GM19463 (cell line): ENCODE data around the gene ETS1.
A peak's percentile ranks its signal among the peaks of the same experiment; 100 is the strongest.

ENCODE experiments used
- ATAC-seq: cut with Tn5 transposase; IDR thresholded peaks from one replicate; pipeline ENCODE4 v1.9.1; 2021; ENCODE audit warnings: mild to moderate bottlenecking, moderate library complexity; ENCODE audit not compliant: unreplicated experiment

The ETS1 gene

DNA sequence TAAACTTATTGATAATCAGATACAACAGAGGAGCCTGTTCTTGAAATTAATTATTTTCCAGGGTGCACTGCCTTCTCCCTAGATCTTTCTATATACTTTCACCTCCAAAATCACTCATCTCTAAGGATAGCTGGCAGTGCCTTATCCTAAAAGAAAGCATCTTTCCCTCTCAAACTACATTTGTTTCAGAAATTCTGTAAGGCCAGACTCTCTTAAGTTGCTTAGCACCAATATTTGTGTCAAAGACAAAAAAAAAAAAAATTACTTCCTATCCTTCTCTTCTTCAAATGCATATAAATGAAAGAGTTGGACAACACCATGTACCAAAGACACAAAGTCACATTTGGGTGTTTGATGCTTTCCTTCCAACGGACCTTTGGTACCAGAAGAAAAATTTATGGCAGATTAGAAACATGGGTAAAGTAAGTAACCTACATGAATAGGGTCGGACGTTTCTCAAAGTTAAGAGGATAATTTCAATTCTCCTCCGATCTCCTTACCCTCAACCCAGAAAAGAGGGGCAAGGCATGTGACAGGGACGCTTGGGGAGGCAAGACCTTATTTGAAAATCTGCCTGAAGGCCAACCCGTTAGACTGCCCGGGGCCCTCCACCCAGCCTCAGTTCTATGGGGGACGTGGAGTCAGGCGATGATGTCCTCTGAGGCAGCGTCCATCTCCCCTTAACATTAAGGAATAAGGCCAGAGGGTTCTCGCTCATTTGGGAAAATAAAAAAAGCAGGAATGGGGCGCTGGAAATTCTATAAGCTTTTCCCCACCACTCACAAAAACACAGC is 66.3 kb downstream of the ETS1 start:
- no peak for ATAC-seq

DNA sequence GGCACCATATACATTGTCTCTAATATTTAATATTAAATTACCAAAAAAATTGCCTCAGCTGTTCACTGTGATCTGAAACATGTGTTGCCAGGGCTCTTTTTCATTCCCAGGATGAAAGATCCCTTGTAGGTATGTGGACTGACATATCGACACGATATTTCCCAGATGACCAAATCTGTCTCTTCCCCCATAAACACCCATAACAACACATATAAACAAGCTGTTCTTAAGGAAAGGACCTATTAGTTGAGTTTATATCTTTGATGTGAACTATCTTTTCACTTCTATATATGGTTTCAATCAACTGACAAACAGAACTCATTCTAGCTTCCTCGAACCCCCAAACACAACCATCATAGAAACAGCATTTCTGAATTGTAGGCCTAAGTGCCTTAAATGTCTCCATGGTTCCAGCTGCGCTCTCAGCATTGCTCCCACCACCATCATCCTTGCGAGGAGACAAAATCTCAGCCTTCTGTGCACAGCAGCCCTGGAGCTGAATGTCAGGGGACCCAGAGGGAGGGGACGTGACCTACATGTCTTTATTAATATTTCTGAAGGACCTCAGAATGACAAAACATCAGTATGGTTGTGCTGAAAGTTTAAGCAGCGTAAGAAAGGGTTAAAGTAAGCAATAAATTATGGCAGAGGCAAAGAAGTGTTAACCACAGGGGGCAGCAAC is 67.0 kb downstream of the ETS1 start:
- ATAC-seq, result no peak

DNA sequence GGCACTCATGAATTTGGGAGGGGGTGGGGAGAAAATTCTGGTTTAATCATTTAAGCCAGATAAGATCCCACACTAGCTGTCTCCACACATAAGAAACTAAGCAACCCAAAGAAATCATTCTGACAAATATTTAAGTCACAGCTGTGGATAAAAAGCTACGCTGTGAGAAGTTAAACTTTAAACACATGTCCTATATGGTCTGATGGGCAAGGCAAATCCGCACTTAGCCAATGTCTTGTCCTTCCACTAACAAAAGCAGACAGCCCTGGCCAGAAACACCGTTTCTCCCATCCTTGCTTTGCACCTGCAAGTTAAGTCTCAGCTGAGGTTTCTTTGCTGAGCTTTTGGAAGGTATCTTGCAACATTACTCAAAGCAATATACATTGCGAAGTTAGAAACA is 68.0 kb downstream of the ETS1 start:
- ATAC-seq, result no peak

GRCh38 chr11:128518493-128519207 is 68.7 kb downstream of the ETS1 start:
- ATAC-seq, result no peak

- ATAC-seq, result no peak
Observed at GRCh38 chr11:128517451-128518230, 69.7 kb downstream of the ETS1 start.

DNA sequence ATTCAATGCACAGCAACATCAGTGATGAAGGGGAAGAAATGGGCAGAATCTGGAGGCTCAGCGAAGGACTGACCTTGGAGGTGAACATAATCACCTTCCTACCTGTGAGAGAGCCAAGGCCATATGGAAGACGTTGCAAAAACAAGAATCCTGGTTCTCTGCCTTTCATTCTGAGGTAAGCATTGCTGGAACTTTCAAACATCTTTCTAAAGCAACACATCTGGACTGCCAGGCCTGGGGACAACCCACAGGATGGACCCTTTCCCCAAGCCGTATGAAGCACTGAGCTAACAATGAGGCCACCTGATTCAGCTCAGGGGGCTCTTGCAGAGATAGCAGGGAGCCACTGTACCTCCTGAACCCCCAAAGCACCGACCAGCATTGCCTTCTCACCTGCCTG is 70.5 kb downstream of the ETS1 start:
- ATAC-seq, result no peak

DNA sequence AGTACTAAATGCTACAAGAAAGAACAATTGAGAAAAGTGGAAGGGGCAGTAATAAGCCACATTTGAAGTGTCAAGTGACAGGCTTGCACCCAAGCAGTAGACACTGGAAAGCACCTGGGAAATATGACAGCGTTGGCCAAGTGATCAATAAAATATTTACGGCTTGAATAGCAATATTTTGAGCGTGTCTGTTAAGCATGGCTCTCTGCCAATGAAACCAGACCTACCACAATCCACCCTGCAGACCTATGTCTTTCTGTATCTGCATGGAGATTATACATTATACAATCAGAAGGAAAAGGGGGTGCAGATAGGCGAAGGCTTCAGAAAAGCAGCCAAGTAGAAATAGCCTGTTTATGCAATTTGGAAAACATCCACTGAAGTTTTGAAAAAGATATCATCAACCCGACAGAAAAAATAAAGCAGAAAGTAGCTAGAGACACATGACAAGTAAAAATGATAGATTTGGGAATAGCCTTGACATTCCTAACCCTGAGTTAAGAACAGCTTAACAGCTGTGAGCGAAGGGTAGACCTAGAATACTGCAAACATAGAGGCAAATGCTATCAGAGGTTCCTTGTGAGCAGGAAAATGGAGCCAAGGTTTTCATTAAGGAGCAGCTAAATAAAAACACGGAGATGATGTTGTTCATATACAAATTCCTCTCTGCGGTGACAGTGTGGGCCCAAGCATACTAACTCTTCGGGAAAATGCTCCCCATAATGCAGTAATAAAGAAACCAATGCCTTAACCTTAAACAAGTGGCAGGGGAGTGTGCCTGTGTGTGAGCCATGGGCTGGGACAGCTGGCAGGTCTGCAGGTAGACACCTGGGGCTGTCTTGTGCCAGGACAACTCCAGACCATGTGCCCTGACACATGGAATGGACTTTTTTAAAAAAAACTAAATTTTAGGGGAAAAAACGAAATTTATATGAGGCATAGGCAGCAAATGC is 71.3 kb downstream of the ETS1 start:
- ATAC-seq, result no peak

DNA sequence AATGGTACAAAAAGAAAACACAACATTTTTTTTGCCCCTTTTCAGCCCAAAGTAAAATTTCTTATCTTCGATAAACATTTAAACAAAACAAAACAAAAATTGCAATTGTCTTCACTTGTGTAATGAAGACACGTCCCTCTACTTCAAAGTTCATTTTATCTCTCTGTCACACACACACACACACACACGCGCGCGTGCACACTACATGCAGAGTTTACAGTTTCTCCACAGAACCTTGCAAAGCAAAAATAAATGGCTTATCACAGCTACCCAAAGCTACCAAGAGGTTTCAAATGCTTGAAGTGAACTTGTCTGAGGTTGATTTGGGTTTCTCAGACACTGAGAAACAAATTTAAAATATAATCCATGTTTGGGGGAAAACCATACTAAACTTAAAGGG is 72.3 kb downstream of the ETS1 start:
- no peak for ATAC-seq

GRCh38 chr11:128513915-128514681 is 73.3 kb downstream of the ETS1 start:
- ATAC-seq, result no peak

GRCh38 chr11:128512474-128512996 is 74.8 kb downstream of the ETS1 start:
- ATAC-seq, result no peak

DNA sequence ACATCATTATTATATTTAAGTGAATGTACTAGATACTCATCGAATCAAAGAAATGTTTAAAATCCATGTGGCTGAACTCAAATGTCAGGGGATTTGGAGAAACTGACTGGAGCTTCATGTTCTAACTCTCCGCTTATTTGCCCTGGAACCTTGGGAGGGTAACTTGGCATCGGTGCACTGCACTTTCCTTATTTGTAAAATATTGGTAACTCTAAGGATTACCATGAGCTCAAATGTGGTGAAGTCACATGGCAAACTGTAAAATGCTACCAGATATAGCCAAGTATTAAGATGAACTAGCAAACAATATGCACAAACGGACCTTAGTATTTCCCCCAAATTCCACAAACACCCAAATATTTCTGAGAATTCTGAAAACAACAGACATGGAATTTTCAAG is 75.6 kb downstream of the ETS1 start:
- no peak for ATAC-seq

DNA sequence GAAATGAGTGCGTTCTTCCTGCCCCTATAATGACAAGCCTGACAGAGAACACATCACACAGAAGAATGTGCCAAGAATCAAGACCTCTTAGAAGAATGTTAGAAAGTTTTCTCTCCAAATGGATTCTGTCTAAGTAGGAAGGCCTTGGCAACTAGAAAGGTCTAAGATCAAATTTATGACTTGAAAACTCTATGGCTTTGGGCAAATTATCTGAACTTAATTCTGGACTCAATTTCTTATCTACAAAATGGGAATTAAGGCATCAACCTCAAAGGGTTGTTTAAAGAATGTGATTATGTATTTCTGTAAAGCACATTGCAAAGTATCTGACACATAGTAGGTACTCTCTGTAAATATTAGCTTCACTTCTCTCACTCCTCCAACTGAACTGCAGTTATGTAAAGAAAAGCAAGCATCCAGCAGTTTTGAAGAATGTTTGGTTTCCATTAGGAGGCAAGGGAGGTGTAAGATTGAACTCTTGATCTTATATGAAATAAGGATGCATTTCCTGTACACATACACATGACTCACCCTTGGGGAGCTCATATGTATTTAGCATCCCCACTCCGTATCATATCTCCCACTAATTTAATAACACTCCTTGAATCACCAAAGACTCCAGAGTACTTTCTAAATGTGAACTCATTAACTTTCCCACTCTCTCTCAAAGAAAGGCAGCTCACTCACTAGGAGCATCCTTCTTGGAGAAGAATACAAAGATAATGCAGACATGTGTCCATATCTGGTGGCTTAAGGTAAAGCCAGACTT is 77.6 kb downstream of the ETS1 start:
- ATAC-seq, result no peak

GRCh38 chr11:128508770-128509510 is 78.4 kb downstream of the ETS1 start:
- ATAC-seq, result no peak

DNA sequence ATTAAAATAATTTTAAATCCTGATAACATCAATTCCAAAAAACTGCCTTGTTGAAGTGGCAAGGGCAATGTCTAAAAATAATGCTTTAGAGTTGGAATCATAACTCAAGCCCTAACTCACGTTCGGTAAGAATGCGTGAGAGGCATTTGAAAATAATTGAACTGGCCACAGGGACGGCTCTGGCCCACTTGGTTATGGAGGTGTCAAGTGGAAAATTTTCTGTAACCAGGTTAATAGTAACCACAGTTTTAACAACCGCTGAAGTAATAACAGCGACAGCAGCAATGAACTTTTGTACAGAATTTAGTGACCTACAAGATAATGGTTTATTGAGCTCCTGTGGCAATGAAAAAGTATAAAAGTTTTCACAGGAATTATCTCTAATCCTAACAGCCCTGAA is 79.4 kb downstream of the ETS1 start:
- ATAC-seq, result peak; percentile 46

- no peak for ATAC-seq
Observed at GRCh38 chr11:128506999-128507611, 80.3 kb downstream of the ETS1 start.

DNA sequence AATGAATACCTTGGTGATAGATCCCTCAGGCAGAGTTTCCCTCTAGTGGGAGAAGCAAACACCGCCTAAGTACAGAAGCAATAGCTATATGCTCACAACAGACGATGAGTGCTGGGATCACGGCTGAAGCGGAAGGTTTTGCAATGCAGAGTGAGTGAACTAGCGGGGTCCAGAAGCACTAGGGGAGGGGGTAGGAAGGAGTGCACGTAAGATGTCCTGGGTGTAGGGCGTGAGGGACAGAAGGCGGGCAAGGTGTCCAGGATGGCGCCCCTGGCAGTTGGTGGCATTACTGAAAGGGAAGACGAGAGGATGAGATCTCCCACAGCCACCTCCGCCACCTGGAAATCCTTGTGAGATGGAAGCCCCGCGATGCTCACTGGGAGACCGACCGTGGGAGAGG is 81.0 kb downstream of the ETS1 start:
- ATAC-seq, result no peak

DNA sequence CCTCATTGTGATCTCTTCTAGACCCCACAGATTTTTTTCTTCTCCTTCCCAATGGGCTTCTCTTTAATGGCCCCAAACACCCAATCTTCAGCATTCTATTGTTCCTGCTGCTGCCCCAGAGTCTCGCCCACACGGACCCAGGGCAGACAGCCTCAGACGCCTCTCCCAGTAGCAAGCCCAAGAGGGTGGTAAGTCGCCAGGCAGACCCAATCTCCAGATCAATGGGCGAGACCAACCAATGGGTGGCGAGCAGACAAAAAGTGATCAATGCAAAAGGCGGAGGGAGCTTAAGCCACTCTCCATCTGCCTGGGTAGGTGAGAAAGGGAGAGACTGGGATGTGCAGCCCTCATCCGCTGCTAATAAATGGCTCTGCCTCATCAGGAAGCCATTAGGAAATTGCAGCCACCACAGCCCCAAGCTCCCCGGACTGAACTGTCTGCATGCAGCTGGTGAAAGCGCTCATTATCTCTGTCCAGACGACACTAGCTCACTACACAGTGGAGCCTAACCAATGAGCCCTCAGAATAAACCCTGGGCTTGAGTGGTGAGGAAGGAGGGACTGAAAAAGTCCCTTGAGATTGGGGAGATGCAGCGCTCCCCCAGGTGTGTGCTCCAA is 81.8 kb downstream of the ETS1 start:
- ATAC-seq, result no peak
